Hepatocyte (in vitro differentiated cells): Measurements from ENCODE around the gene KCNH6. TPM values are rescaled to one million over a fixed set of nuclear protein-coding genes. Genes with fewer than 3 reads are reported as not detected.
A peak's percentile ranks its signal among the peaks of the same experiment; 100 is the strongest.

Experiments
- DNase-seq: peaks from one replicate; pipeline ENCODE4 v3.0.0-alpha.2; 2016; ENCODE audit warnings: low spot score
- H2AFZ ChIP-seq: fragments of 200-600 bp; sonication (generic); 2 replicates; pipeline ENCODE4 v1.6.0; 2016; ENCODE audit warnings: antibody characterized with exemption, mild to moderate bottlenecking
- H3K27ac ChIP-seq: fragments of 200-600 bp; sonication (generic); 2 replicates; pipeline ENCODE4 v1.5.1; 2016; ENCODE audit warnings: mild to moderate bottlenecking
- H3K27me3 ChIP-seq: fragments of 200-600 bp; sonication (generic); 2 replicates; pipeline ENCODE4 v1.6.1; 2016
- H3K36me3 ChIP-seq: fragments of 200-600 bp; sonication (generic); replicated peaks from 2 replicates; pipeline ENCODE4 v1.5.1; 2016; ENCODE audit warnings: low read depth; ENCODE audit not compliant: insufficient read depth
- H3K4me1 ChIP-seq: fragments of 200-600 bp; sonication (generic); 2 replicates; pipeline ENCODE4 v1.5.1; 2016; ENCODE audit warnings: mild to moderate bottlenecking, moderate library complexity; ENCODE audit not compliant: insufficient read depth
- H3K4me2 ChIP-seq: fragments of 200-600 bp; sonication (generic); 2 replicates; pipeline ENCODE4 v1.6.0; 2016
- H3K4me3 ChIP-seq: fragments of 200-600 bp; sonication (generic); 2 replicates; pipeline ENCODE4 v1.5.1; 2016; ENCODE audit warnings: mild to moderate bottlenecking
- H3K79me2 ChIP-seq: fragments of 200-600 bp; sonication (generic); 2 replicates; pipeline ENCODE4 v1.6.0; 2017; ENCODE audit warnings: mild to moderate bottlenecking
- H3K9me2 ChIP-seq: fragments of 200-600 bp; sonication (generic); replicated peaks from 2 replicates; pipeline ENCODE4 v1.6.0; 2017; ENCODE audit warnings: mild to moderate bottlenecking; ENCODE audit not compliant: insufficient read depth
- H3K9me3 ChIP-seq: fragments of 200-600 bp; sonication (generic); 2 replicates; pipeline ENCODE4 v1.5.1; 2016; ENCODE audit warnings: low read depth, mild to moderate bottlenecking
- H4K20me1 ChIP-seq: fragments of 200-600 bp; sonication (generic); 2 replicates; pipeline ENCODE4 v1.6.0; 2016; ENCODE audit warnings: mild to moderate bottlenecking; ENCODE audit not compliant: insufficient read depth, poor library complexity, severe bottlenecking
- EZH2 ChIP-seq: fragments of 200-600 bp; sonication (generic); IDR thresholded peaks from 2 replicates; pipeline ENCODE4 v1.6.1; 2016; ENCODE audit warnings: antibody characterized with exemption, mild to moderate bottlenecking, borderline replicate concordance
- EZH2phosphoT487 ChIP-seq: fragments of 200-600 bp; sonication (generic); IDR thresholded peaks from one replicate; pipeline ENCODE4 v1.6.1; 2018; ENCODE audit warnings: antibody characterized with exemption, mild to moderate bottlenecking, low read depth, moderate library complexity; ENCODE audit not compliant: unreplicated experiment, severe bottlenecking
- WGBS: methylation state at CpG from one replicate; pipeline ENCODE4 v1.1.6; 2016; ENCODE audit warnings: low lambda C conversion rate; ENCODE audit errors: missing lambda C conversion rate; 5-methylcytosine and 5-hydroxymethylcytosine counted together
- polyA plus RNA-seq: library from polyadenylated mRNA; unstranded; fragments of >200 nt; fragmentation: Nextera tagmentation; extraction: Ambion mirVana; gene quantifications from 2 replicates; pipeline ENCODE4 v1.2.1, GENCODE V29; 2016
- total RNA-seq: library from RNA; depleted of rRNA; stranded (reverse); fragments of >200 nt; gene quantifications from 2 replicates; pipeline ENCODE4 v1.2.3, GENCODE V29; 2014
- TF ChIP-seq, protein P1 (sequence below): fragments of 200-600 bp; sonication (generic); IDR thresholded peaks from 2 replicates; pipeline ENCODE4 v1.5.1; 2016; ENCODE audit warnings: antibody characterized with exemption, mild to moderate bottlenecking; ENCODE audit not compliant: poor library complexity

The KCNH6 gene
- total and polyA plus RNA-seq, 2 experiments from 2014 or later = 0.33 TPM; not detected in 1

DNA sequence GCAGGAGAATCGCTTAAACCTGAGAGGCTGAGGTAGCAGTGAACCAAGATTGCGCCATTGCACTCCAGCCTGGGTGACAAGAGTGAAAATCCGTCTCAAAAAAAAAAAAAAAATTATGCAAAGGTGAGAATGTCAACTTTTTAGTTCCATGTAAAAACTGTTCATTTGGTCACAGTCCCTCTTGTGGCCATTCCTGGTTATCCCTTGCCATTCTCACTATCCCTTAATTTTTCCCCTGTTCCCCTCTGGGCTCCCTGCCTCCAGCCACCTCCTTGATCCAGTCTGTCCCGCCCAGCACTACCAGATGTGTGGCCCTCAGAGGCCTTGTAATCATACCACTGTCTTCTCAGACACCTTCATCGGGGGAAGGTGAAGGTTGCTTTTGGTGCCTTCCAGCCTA is 50.5 kb downstream of the KCNH6 start:
- Histone ChIP-seq H3K27ac (no peak overlapping the region), H2AFZ (no peak overlapping the region), H4K20me1 (peaks cover 73% of the 10 kb centered on the region), H3K36me3 (no peaks in the 10 kb centered on the region), H3K79me2 (peaks cover 98% of the 10 kb centered on the region), H3K4me3 (no peak overlapping the region), H3K4me2 (no peak overlapping the region), H3K4me1 (no peaks in the 10 kb centered on the region), H3K9me3 (no peaks in the 10 kb centered on the region), H3K9me2 (no peaks in the 10 kb centered on the region), H3K27me3 (no peaks in the 10 kb centered on the region)
- TF ChIP-seq EZH2 (no peak), EZH2phosphoT487 (no peak)
- TF ChIP-seq, protein P1, sequence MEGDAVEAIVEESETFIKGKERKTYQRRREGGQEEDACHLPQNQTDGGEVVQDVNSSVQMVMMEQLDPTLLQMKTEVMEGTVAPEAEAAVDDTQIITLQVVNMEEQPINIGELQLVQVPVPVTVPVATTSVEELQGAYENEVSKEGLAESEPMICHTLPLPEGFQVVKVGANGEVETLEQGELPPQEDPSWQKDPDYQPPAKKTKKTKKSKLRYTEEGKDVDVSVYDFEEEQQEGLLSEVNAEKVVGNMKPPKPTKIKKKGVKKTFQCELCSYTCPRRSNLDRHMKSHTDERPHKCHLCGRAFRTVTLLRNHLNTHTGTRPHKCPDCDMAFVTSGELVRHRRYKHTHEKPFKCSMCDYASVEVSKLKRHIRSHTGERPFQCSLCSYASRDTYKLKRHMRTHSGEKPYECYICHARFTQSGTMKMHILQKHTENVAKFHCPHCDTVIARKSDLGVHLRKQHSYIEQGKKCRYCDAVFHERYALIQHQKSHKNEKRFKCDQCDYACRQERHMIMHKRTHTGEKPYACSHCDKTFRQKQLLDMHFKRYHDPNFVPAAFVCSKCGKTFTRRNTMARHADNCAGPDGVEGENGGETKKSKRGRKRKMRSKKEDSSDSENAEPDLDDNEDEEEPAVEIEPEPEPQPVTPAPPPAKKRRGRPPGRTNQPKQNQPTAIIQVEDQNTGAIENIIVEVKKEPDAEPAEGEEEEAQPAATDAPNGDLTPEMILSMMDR = peak; percentile 26
- no peak for DNase-seq
- 92% methylated on average over 5 of the region's 5 CpGs for WGBS

DNA sequence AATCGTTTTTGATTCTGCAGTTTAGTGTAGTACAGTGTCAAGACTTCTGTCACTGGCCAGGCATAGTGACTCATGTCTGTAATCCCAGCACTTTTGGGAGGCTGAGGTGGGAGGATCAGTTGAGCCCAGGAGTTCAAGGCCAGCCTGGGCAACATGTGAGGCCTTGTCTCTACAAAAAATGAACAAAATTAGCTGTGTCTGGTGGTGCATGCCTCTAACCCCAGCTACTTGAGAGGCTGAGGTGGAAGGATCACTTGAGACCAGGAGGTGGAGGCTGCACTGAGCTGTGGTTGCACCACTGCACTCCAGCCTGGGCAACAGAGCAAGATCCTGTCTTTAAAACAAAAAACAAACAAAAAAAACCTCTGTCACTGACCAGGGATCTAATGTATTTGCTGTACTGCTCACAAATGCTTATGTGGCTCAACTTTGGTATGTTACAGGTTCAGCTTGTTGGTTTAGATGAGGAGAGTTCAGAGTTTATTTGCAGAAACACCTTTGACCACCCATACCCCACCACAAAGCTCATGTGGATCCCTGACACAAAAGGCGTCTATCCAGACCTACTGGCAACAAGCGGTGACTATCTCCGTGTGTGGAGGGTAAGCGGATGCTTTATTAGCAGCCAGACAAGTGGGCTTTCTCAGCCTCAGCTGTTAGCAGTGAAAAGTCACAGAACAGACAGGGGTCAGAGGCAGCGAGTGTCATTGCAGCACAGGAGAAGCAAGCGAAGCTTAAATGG is 55.0 kb downstream of the KCNH6 start:
- Histone ChIP-seq H3K4me1 (peaks cover 12% of the 10 kb centered on the region), H3K27me3 (no peaks in the 10 kb centered on the region), H3K9me3 (no peaks in the 10 kb centered on the region), H3K4me3 (no peak overlapping the region), H3K79me2 (peaks cover 68% of the 10 kb centered on the region), H3K27ac (peak overlapping the region; percentile 67), H3K36me3 (no peaks in the 10 kb centered on the region), H3K9me2 (no peaks in the 10 kb centered on the region), H4K20me1 (peaks cover 35% of the 10 kb centered on the region), H3K4me2 (no peak overlapping the region), H2AFZ (no peak overlapping the region)
- TF ChIP-seq, protein P1 = no peak
- TF ChIP-seq EZH2 (no peak), EZH2phosphoT487 (no peak)
- 73% methylated on average over 7 of the region's 7 CpGs for whole genome bisulfite sequencing
- no peak for DNase-seq

DNA sequence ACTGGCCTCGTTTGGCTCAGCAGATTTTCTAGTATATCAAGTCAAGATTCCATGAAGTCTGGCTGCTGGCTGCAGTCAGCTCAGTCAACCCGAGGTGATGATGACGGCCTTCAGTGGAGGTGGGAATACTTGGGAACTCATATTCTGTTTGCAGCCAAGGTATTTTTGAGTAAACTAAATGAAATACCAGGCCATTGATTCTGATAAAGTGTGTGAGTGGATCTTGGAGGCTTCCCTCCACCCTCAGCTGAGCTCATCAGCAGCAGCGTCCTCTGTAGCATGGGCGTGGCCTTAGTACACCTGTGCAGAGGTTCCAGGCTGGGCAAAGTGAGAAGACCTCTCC is 55.6 kb downstream of the KCNH6 start:
- H2AFZ ChIP-seq = no peak overlapping the region
- WGBS = 70% methylated on average over 5 of the region's 5 CpGs
- peak; percentile 47 for DNase-seq
- H3K9me2 ChIP-seq = no peaks in the 10 kb centered on the region
- H3K79me2 ChIP-seq = peaks cover 64% of the 10 kb centered on the region
- no peak overlapping the region for H3K4me3 ChIP-seq
- H3K27ac ChIP-seq = peak overlapping the region; percentile 67
- TF ChIP-seq EZH2 (no peak), EZH2phosphoT487 (no peak)
- TF ChIP-seq, protein P1 = no peak
- H3K4me1 ChIP-seq = peaks cover 12% of the 10 kb centered on the region
- H3K36me3 ChIP-seq = no peaks in the 10 kb centered on the region
- no peaks in the 10 kb centered on the region for H3K27me3 ChIP-seq
- H3K4me2 ChIP-seq = peak overlapping the region; percentile 28
- H4K20me1 ChIP-seq = peaks cover 33% of the 10 kb centered on the region
- no peaks in the 10 kb centered on the region for H3K9me3 ChIP-seq

DNA sequence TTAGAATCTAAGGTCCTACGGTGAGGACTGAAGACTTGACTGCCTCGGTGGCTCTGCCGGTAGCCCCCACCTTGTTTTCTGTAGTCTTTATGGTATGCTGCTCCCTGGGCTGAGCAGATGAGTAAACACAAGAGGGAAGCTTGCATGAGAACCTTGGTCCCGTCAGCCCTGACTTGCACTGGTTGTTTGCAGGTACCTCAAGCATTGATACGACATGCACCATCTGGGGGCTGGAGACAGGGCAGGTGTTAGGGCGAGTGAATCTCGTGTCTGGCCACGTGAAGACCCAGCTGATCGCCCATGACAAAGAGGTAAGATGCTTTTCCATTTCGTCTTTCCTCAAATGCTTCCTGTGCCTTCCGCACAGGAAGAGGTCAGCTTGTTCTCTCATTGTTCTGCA is 56.5 kb downstream of the KCNH6 start:
- no peaks in the 10 kb centered on the region for H3K9me2 ChIP-seq
- peak; percentile 38 for DNase-seq
- H4K20me1 ChIP-seq = peaks cover 24% of the 10 kb centered on the region
- H3K9me3 ChIP-seq = no peaks in the 10 kb centered on the region
- TF ChIP-seq EZH2 (no peak), EZH2phosphoT487 (no peak)
- TF ChIP-seq, protein P1 = no peak
- no peak overlapping the region for H3K4me3 ChIP-seq
- H3K4me1 ChIP-seq = peaks cover 12% of the 10 kb centered on the region
- no peaks in the 10 kb centered on the region for H3K36me3 ChIP-seq
- H3K27me3 ChIP-seq = no peaks in the 10 kb centered on the region
- H2AFZ ChIP-seq = no peak overlapping the region
- H3K79me2 ChIP-seq = peaks cover 55% of the 10 kb centered on the region
- WGBS = 75% methylated on average over 11 of the region's 11 CpGs
- peak overlapping the region; percentile 28 for H3K4me2 ChIP-seq
- peak overlapping the region; percentile 67 for H3K27ac ChIP-seq
